GM12865 (cell line): ENCODE measurements around the gene SLC4A7.
A peak's percentile ranks its signal among the peaks of the same experiment; 100 is the strongest.

Experiments used
- DNase-seq: peaks from one replicate; pipeline ENCODE4 v3.0.0; 2010; ENCODE audit warnings: low read depth
- H3K4me3 ChIP-seq: 2 replicates; pipeline ENCODE4 v1.5.1; 2011; ENCODE audit warnings: mild to moderate bottlenecking, low read depth, low read length, control low read depth
- TF ChIP-seq, protein P1 (sequence below): IDR thresholded peaks from 2 replicates; pipeline ENCODE4 v1.5.1; 2011; ENCODE audit warnings: low read length, control low read depth, low read depth, inconsistent platforms; ENCODE audit not compliant: insufficient read depth; ENCODE audit errors: missing control alignments

The SLC4A7 gene

GRCh38 chr3:27353221-27353620 is 131.0 kb downstream of the SLC4A7 start:
- TF ChIP-seq, protein P1, sequence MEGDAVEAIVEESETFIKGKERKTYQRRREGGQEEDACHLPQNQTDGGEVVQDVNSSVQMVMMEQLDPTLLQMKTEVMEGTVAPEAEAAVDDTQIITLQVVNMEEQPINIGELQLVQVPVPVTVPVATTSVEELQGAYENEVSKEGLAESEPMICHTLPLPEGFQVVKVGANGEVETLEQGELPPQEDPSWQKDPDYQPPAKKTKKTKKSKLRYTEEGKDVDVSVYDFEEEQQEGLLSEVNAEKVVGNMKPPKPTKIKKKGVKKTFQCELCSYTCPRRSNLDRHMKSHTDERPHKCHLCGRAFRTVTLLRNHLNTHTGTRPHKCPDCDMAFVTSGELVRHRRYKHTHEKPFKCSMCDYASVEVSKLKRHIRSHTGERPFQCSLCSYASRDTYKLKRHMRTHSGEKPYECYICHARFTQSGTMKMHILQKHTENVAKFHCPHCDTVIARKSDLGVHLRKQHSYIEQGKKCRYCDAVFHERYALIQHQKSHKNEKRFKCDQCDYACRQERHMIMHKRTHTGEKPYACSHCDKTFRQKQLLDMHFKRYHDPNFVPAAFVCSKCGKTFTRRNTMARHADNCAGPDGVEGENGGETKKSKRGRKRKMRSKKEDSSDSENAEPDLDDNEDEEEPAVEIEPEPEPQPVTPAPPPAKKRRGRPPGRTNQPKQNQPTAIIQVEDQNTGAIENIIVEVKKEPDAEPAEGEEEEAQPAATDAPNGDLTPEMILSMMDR = no peak
- no peak for DNase-seq
- H3K4me3 ChIP-seq = no peak overlapping the region

DNA sequence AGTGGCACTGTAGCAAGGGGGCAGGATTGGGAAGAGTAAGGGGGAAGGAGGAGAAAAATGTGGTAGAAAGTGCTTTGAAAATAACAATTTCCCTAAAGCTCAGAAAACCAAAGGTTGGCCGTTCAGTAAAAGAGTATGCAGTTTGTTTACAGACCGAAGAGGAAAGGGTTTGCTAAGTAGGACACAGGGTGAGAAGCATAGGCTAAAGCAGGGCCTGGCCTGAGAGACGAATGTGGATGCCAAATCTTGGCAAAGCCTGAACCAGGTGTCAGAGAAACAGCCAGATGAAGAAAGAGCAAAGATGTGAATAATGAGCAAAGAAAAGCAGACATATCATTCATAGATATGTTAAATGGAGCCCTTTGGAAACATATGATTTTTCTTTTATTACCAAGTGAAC is 132.1 kb downstream of the SLC4A7 start:
- TF ChIP-seq, protein P1 = no peak
- no peak overlapping the region for H3K4me3 ChIP-seq
- no peak for DNase-seq

- DNase-seq = peak; percentile 50
- TF ChIP-seq, protein P1 = no peak
- no peak overlapping the region; the same call in 1 of the 2 replicates for H3K4me3 ChIP-seq
Measured at GRCh38 chr3:27349832-27350231, 134.4 kb downstream of the SLC4A7 start.

DNA sequence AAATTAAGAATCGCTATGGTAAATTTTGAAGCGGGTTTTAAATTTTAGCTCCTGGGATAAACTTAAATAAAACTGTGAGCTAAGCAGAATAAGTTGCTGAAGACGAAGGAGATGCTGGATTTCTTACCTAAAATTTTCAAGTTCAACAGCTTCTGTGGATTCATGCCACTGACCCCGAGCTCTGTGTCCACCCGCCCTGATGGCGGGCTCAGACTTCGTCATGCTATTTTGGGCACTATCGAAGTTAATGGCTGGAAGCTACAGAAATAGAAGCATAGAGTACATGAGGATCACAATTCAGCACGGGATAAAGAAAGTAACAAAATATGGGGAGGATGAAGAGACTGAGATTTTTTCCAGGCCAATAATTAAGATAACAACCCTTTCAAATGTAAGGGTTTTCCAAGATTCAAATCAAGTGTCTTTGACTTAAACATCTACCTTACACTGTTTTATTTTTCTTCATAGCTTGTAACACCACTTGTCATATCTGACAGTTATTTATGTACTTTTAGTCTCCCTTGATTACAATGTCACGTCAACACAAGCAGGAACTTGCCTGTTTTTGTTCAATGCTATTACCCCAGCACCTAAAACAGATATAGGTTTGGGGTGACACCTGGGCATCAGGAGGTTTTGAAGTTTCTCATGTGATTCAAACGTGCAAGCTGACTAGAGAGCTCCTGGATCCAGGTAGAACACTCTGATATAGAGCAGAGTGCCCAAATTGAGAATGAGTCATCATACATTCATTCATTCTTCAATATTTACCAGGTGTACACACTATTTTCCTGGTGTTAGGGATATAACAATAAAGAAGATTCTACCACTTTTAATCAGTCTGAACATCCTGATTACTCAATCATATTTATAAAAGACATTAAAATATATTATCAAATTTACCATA is 138.0 kb downstream of the SLC4A7 start:
- TF ChIP-seq, protein P1 = no peak
- no peak for DNase-seq
- no peak overlapping the region for H3K4me3 ChIP-seq

GRCh38 chr3:27345493-27345892 is 138.7 kb downstream of the SLC4A7 start:
- DNase-seq = no peak
- TF ChIP-seq, protein P1 = no peak
- no peak overlapping the region for H3K4me3 ChIP-seq

GRCh38 chr3:27345045-27345444 is 139.1 kb downstream of the SLC4A7 start:
- no peak for DNase-seq
- TF ChIP-seq, protein P1 = no peak
- H3K4me3 ChIP-seq = no peak overlapping the region
